HG03039 (cell line): ENCODE data around the gene NFYB.
"Not testable (repeated sequence)": the region's sequence is repeated elsewhere in the genome, so short reads cannot be mapped to it uniquely, and the experiment has no call there.

Experiments used
- ATAC-seq: cut with Tn5 transposase; IDR thresholded peaks from one replicate; pipeline ENCODE4 v1.9.1; 2021; ENCODE audit warnings: mild to moderate bottlenecking, moderate library complexity; ENCODE audit not compliant: unreplicated experiment

NFYB gene

DNA sequence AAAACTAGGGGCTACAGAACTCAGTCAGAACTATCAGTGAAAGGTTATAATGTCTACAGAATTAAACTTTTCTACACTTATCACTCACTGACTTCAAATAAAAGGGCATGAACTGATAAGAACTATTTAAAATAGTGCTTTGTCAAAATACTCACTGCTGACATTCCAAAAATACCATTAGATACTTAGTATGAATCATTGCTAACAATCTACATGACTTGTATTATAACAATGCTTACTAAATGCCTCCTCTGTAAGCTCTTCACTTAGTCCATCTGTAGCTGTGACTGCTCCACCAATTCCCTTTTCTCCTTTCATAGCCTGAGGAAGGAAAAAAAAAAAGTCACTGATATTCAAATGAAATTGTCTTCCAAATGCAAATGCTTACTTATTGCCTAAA, 17.0 kb downstream of the NFYB start:
- no peak for ATAC-seq

DNA sequence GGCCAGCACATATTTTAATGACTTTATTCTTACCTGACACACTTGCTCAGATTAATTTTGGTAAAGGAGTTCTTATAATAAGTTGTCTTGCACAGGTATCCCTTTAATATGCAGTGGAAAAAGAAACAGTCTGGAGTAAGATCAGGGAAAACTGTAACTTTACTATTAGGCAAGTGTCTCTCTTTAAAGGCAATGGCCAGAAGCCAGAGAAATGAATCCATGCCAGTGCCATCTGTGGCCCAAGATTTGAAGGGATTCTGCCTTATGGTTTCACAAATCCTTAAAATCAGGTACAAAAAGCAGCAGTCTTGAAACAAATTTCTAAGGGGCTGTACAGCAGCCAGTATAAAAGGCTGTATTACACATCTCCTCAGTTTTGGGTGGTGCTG, 22.4 kb downstream of the NFYB start:
- no peak for ATAC-seq

DNA sequence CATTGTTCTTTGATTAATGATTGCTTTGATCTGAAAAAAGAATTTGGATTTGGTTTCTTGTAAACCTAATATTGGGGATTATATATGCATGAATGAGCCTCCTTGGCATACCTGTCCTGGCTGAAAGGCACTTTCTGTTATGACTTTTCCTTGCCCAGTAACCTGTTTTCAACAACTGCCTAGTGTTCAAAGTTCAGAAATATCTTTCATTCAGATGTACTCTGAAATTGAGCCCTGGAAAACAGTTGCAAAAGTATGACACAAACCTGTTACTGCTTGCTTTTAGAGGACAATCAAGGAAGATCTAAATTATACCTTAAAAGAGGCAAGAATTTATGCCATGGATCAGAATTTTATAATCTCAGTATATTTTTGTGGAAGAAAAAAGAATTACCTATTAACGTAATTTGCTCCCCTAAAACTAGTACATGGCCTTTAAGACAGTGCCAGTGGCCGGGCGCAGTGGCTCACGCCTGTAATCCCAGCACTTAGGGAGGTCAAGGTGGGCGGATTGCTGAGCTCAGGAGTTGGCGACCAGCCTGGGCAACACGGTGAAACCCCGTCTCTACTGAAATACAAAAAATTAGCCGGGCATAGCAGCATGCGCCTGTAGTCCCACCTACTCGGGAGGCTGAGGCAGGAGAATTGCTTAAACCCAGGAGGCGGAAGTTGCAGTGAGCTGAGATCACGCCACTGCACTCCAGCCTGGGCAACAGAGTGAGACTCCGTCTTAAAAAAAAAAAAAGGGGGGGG, 23.0 kb downstream of the NFYB start:
- not testable (repeated sequence) for ATAC-seq

DNA sequence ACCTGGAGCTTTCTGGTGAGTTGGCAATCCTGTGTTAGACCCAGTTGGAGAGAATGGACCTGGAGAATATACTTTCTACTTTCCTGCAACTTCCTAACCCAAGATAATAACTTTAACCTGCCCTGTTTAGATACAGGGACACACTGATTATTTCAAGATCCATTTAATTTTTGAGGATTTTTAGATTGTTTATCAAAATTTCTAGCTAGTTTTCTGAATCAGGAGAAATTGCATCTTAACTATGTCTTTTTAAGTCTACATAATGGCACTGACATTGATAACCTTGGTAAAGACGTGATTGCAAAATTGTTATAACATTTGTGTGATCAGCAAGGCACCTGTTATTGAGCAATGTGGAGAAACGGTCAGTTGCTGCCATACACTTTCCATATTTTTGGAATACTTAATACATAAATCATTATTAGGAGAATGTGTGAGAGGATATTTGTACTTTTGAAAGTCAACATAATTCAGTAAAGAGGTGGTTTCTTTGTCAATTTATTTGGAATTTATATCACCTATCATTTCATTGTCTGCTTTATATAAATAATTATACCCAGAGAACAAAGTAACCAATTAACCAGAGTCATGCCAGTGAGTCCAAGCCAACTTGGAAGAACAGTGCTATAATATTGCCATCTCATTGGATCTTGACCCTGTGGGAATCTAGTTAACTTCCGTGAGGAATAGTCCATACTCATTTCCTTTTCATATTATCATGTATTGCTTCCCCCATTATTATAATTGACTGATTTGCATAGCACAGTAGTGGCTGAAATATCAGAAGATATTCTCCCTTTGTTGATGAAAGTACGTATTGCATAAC, 28.4 kb downstream of the NFYB start:
- no peak for ATAC-seq

GRCh38 chr12:104108755-104109445, 29.1 kb downstream of the NFYB start:
- ATAC-seq, result no peak

DNA sequence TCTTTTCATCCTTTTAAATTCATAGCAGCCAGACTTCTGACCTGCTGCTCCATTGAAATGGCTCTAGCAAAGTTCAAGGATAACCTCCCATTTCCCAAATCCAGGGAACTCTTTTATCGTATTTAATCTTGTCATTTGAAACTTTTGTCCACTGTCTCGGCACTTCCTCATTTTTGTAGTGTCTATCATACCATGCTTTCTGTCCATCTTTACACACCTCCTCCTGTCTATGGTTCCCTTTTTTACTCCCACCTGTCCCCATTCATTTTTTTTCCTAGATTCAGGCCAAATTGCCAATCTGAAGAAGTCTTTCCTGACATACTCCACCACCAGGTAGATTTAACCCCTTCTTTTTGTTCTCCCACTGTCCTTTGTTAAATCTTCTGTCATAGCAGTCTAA, 31.0 kb downstream of the NFYB start:
- no peak for ATAC-seq

- ATAC-seq, result no peak
Measured at GRCh38 chr12:104105461-104105860, 32.5 kb downstream of the NFYB start.

DNA sequence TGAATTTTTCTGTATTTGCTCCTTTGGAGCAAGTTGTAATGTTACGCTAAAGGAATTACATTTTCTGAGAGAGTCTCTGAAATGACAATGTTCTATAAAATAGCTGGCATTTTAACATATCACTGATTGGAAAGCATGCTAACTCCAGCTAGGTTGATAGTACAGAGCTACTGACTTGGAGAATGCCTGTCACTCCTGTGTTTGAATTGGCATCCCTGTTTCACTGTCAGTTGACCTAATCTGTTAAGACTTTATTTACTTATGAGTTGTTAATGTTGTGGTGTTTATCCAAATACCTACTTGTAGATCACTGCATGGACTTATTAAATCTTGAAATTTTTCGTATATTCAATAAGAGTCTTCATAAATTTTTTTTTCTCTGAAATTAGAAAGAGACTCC, 40.1 kb downstream of the NFYB start:
- ATAC-seq, result no peak

DNA sequence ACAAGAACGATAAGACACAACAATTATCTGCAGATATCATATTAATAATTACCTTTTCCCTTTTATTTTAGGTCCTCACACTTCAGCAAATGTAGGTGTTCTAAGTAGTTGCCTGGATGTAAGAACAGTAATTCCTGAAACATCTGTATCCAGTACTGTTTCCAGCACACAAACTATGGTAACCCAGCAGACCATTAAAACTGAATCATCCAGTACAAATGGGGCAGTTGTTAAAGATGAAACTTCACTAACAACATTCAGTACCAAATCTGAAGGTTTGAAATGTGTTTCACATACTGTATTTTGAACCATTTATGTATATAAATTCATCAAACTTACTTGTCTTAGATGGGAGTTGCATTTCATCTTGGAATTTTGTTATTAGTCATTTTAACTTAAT, 42.7 kb downstream of the NFYB start:
- no peak for ATAC-seq

- no peak for ATAC-seq
Measured at GRCh38 chr12:104094284-104094683, 43.7 kb downstream of the NFYB start.

DNA sequence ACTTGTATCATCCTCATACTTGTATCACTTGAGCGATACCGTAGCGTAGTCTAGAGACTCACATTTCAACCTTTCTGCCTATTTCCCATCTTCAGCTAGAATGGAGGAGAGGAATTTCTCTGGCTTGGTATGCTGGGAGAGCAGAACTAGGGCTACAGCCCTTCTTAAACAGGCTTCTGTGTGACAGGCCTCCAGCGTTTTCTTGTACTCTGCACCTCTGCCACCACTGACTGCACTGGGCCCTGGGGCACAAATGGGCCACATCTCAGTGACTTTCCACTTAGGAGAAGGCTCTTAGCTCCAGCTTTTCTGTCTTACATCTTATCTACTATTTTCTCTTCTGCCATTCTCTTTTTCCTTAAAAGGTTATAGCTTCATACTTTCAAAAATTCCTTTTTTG, 46.9 kb downstream of the NFYB start:
- ATAC-seq, result no peak

DNA sequence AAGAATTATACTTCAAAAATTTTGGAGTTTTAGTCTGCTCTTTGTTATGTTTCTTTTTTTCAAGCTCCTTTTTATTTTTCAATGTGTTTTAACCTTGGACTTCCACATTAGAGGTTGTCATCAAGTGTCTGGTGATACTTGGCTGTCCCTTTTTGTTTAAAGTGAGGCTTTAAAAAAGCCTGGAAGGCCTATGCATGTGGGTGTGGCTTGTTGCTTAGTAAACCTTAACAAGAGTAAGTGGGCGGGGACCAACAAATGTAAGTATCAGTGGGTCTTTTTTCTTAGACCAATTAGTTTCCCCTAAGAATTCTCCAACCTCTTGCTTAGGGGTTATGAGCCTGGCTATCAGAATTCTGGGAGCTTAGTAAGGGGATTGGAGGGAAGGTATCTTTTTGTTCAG, 47.3 kb downstream of the NFYB start:
- no peak for ATAC-seq

DNA sequence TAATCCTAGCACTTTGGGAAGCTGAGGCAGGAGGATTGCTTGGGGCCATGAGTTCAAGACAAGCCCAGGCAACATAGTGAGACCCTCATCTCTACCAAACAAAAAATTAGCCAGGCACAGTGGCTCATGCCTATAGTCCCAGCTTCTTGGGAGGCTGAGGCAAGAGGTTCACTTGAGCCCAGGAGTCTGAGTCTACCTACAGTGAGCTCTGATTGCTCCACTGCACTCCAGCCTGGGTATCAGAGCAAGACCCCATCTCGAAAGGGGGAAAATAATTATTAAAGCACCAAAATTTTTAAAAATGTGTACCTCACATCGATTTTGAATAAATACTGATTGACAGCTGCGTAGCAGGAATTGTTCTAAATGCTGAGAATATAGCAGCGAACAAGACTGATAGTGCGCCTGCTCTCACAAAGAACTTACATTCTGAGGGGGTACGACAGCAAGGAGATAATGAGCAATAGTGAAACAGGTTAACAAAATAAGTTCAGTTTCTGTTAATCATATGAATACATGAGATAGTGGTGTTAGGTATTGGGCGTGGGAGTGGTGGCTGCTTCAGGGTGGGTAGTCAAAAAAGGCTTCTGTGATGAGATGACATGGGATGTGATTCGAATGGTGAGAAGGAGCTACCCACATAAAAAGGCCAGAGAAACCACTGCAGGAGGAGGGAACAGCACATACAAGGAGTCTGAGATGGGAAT, 54.1 kb downstream of the NFYB start:
- peak; percentile 74 for ATAC-seq

- ATAC-seq, result no peak
Measured at GRCh38 chr12:104080764-104081163, 57.2 kb downstream of the NFYB start.

DNA sequence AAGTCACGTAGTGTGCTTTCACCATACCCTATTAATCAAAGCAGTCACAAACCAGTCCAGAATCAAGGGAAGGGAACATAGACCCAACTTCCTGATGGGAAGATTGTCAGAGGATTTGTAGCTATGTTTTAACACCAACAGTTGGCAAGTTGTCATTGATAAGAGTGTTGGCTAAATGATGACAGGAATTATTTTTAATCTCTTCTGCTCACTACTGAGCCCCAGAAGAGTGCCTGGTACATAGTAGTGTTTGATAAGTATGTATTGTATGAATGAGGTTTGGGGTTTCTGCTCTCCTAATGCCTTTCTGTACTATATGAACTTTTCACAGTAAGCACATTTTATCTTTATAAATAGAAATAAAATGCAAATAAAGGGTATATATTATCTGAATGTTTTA, 59.0 kb downstream of the NFYB start:
- ATAC-seq, result no peak

DNA sequence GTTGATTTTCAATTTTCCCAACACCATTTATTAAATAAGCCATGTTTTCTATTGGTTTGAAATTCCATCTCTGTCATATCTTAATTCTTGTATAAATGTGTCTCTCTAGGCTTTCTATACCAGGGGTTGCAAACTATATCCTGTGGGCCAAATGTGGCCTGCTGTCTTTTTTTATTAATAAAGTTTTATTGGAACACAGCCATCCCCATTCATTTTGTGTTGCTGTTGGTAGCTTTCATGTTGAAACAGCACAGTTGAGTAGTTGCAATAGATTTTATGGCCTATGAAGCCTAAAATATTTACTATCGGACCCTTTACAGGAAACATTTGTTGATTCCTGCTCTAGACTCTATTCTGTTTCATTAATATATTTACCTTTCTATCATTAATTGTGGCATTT, 64.3 kb downstream of the NFYB start:
- ATAC-seq, result no peak

- ATAC-seq, result no peak
Measured at GRCh38 chr12:104072099-104072498, 65.9 kb downstream of the NFYB start.
